Heart right ventricle (tissue), 16 donors: Measurements from ENCODE around the gene S1PR2. TPM values are rescaled to one million over a fixed set of nuclear protein-coding genes. Genes with fewer than 3 reads are reported as not detected.

Experiments used
- ATAC-seq, 8 donors: fragments of 200-7000 bp; cut with Tn5 transposase; one replicate each; pipeline ENCODE4 v1.9.1; 2020; ENCODE audit warnings: mild to moderate bottlenecking in 8 of 8, moderate library complexity in 8 of 8, moderate number of reproducible peaks in 1 of 8
- DNase-seq, 2 donors: peaks; one replicate each; pipeline ENCODE4 v3.0.0-alpha.2; 2020
- H3K27ac ChIP-seq, 10 donors: fragments of 200-600 bp; sonication (generic) in 2 of 10; one replicate each; pipeline versions ENCODE4 v1.5.0 to v1.8.0; 2020 to 2022; ENCODE audit warnings: mild to moderate bottlenecking in 3 of 10
- H3K27me3 ChIP-seq, 7 donors: fragments of 200-600 bp; one replicate each; pipeline ENCODE4 v1.8.0; 2021 to 2022; ENCODE audit warnings: mild to moderate bottlenecking in 2 of 7
- H3K36me3 ChIP-seq, 9 donors: fragments of 200-600 bp; sonication (generic) in 1 of 9; one replicate each; pipeline versions ENCODE4 v1.5.0 to v1.8.0; 2020 to 2022; ENCODE audit warnings: mild to moderate bottlenecking in 2 of 9
- H3K4me1 ChIP-seq, 9 donors: fragments of 200-600 bp; sonication (generic) in 1 of 9; one replicate each; pipeline versions ENCODE4 v1.5.0 to v1.8.0; 2020 to 2022; ENCODE audit warnings: mild to moderate bottlenecking in 4 of 9
- H3K4me3 ChIP-seq, 10 donors: fragments of 200-600 bp; sonication (generic) in 2 of 10; one replicate each; pipeline versions ENCODE4 v1.5.0 to v1.8.0; 2020 to 2022; ENCODE audit warnings: mild to moderate bottlenecking in 7 of 10, moderate library complexity in 2 of 10
- H3K9me3 ChIP-seq, 11 donors: fragments of 200-600 bp in 10 of 11; sonication (generic) in 2 of 11; one replicate each; pipeline versions ENCODE4 v1.5.0 to v1.8.0; 2013 to 2022; ENCODE audit warnings: mild to moderate bottlenecking in 2 of 11, control low read depth in 1 of 11, moderate library complexity in 1 of 11
- CTCF ChIP-seq, 9 donors: fragments of 200-600 bp; sonication (generic) in 2 of 9; IDR thresholded peaks; one replicate each; pipeline versions ENCODE4 v1.5.0 to v1.8.0; 2021 to 2022; ENCODE audit warnings: antibody characterized with exemption in 9 of 9, mild to moderate bottlenecking in 5 of 9, moderate library complexity in 1 of 9
- WGBS, 2 donors: extraction: QIAGEN DNeasy Blood & Tissue Kit; methylation state at CpG; one replicate each; pipeline ENCODE4 v1.1.7; 2013; ENCODE audit warnings: inconsistent platforms in 1 of 2; 5-methylcytosine and 5-hydroxymethylcytosine counted together
- intact Hi-C, 10 donors: fragments of 100-400 bp; cut with DNase I; formaldehyde crosslinking; loops; one replicate each; pipeline versions ENCODE4 v1.11.1 to v1.14.2; 2022
- polyA plus RNA-seq, 2 donors: library from polyadenylated mRNA; stranded (reverse); fragments of 200-250 nt; gene quantifications; one replicate each; pipeline ENCODE4 v1.2.3, GENCODE V29; 2013
- total RNA-seq, 10 donors: library from RNA; stranded (reverse); fragmentation: NEBNext Ultra II Directional in 3 of 10; extraction: Animal tissue kit (Norgen Biotek cat#: 25700) in 3 of 10; gene quantifications; one replicate each; pipeline versions ENCODE4 v1.2.1 to v1.2.4, GENCODE V29; 2021 to 2023
- donor health status: Arrhythmogenic right ventricular cardiomyopathy.
- donor health status: ischemic (EF 13 %, LVEDD 7.1; RV severe dilation, severe dysfunction).
- donor health status: healthy with polysubstance abuse.
- donor health status: DM: no; HTN: yes; CAD: no.
- donor health status: DM: no; HTN: no; CAD: no.
- donor health status: ischemic (EF 25% LVEDD 6.9; RV normal size, moderate dysfunction).
- donor health status: ischemic (EF 25% LVEDD 5.7; RV mildly dilated, moderate dysfunction).
- donor health status: healthy.
- donor health status: DM: yes; HTN: yes; CAD: no.
- donor health status: Ischemic cardiomyopathy.
- donor health status: ischemic (EF 35%, LVEDD 5.7; RV mildly dilated, moderate dysfunction).
- donor health status: nonischemic (EF 11% LVEDD 7.7; RV severe dilation, severe dysfunction).
- donor health status: DM: yes; HTN: yes; CAD: no.
- donor health status: PGD.
- donor health status: ischemic (EF 29% LVEDD 5.4; RV normal size, mild dysfunction).
- donor health status: nonischemic (EF 23%, LVEDD 6.1; RV moderate dilation, normal function).

S1PR2 gene
- total and polyA plus RNA-seq, 12 donors, result 1.8 to 12.2 (median 3.3) TPM

GRCh38 chr19:10228393-10228792, 2.7 kb downstream of the S1PR2 start:
- DNase-seq, result no peak
- no peak for ATAC-seq
- peaks cover 4 to 59% (median 48%) of the 10 kb centered on the region in 9 donors for H3K4me1 ChIP-seq
- H3K27ac ChIP-seq, result peak overlapping the region in 8 of 10 donors; percentile 82 to 99 (median 94)
- peaks cover 0 to 15% (median 6%) of the 10 kb centered on the region in 9 donors for H3K36me3 ChIP-seq
- no peaks in the 10 kb centered on the region for H3K9me3 ChIP-seq
- intact Hi-C loops, result loop anchor here in 2 of 10 donors (2.0 to 5.0 kb wide), 2 partner anchors 22 to 36 kb away; partner anchors contain the start of gene DNMT1 (in 1 of the 2)
- H3K4me3 ChIP-seq, result peak overlapping the region in 1 of 10 donors; percentile 79
- 80 to 88% methylated on average over 5 of the region's 5 CpGs for WGBS, 2 donors
- H3K27me3 ChIP-seq, result peaks cover 0 to 7% (median 0%) of the 10 kb centered on the region in 7 donors
- TF ChIP-seq CTCF (IDR thresholded peaks at IDR 0.05), result no peak

- WGBS, 2 donors, result 64 to 66% methylated on average over 26 to 28 of the region's 28 CpGs
- H3K27ac ChIP-seq, result peak overlapping the region; percentile 52 to 97 (median 80)
Observed at GRCh38 chr19:10227026-10227971, 3.8 kb downstream of the S1PR2 start.

DNA sequence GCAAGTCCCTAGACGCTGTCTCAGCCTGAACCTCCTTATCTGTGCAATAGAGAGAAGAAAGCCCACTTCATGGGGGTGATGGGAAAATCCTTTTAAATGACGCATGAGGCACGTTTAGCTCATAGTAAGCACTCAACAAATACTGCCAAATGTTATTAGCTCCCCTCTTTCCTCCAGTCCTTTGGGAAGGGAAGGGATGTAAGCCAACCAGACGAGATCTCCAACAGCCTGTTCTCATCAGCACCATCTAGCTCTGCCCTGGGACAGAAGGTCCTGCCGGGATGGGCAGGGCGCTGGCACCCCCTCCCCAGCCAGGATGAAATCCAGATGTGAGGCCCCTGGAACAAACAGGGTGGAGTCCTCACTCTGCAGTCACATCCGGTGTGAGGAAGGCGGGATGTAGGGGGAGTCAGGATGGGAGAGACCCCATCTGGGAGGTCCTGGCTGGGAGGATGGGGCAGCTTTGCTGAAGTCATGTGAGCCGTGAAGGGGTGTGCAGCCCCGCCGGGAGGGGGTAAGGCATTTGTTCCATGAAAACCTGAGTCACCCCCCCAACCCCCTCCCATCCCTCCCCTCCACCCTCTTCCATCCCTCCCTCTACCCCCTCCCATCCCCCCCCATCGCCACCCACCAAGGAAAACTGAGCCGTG, 4.6 kb downstream of the S1PR2 start:
- peak; percentile 39 to 78 (median 71) for ATAC-seq
- 33 to 38% methylated on average over 11 to 13 of the region's 13 CpGs for WGBS, 2 donors
- peak overlapping the region in 4 of 10 donors; percentile 18 to 23 (median 20) for H3K4me3 ChIP-seq
- H3K36me3 ChIP-seq, result peaks cover 0 to 30% (median 6%) of the 10 kb centered on the region in 9 donors
- DNase-seq, result peak; percentile 66 to 79
- H3K4me1 ChIP-seq, result peaks cover 4 to 54% (median 46%) of the 10 kb centered on the region in 9 donors
- peak overlapping the region; percentile 52 to 97 (median 80) for H3K27ac ChIP-seq
- intact Hi-C loops, result loop anchor here in 1 of 10 donors (5.0 kb wide), 1 partner anchor 34 kb away; the partner anchor contains the start of gene DNMT1
- peaks cover 0 to 7% (median 0%) of the 10 kb centered on the region in 7 donors for H3K27me3 ChIP-seq
- H3K9me3 ChIP-seq, result no peaks in the 10 kb centered on the region
- TF ChIP-seq CTCF (IDR thresholded peaks at IDR 0.05), result no peak

More at GRCh38 chr19:10227026-10227971, 3.8 kb downstream of the S1PR2 start:
- peak in 6 of 8 donors; percentile 7 to 43 (median 20) for ATAC-seq
- intact Hi-C loops, result loop anchor here in 1 of 10 donors (5.0 kb wide), 1 partner anchor 35 kb away; the partner anchor contains the start of gene DNMT1
- H3K36me3 ChIP-seq, result peaks cover 0 to 24% (median 6%) of the 10 kb centered on the region in 9 donors
- H3K27me3 ChIP-seq, result peaks cover 0 to 7% (median 0%) of the 10 kb centered on the region in 7 donors
- H3K9me3 ChIP-seq, result no peaks in the 10 kb centered on the region
- peaks cover 4 to 59% (median 50%) of the 10 kb centered on the region in 9 donors for H3K4me1 ChIP-seq
- peak overlapping the region in 5 of 10 donors; percentile 18 to 27 (median 22) for H3K4me3 ChIP-seq
- DNase-seq, result peak in 1 of 2 donors; percentile 53
- peak in 3 of 9 donors; percentile 12 to 20 (median 12) for TF ChIP-seq CTCF (IDR thresholded peaks at IDR 0.05)

DNA sequence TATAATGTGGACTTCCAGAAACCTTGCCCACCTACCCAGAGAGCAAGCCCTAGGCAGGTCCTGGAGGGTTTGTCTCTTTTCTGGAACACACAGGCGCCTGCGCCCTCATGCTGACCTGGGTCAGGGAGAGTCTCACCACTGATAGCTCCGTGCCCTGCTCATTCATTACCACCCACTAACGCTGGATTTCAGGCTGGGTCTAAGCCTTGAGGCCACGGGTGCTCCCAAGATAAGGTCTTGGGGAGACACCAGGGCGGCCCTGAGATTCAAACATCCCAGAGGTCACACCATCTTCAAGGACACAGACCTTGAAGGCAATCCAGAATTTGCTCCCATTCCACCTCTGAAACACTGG, 5.1 kb downstream of the S1PR2 start:
- DNase-seq (peak in 1 of 2 donors; percentile 35), ATAC-seq (peak in 1 of 8 donors; percentile 2)
- Histone ChIP-seq H3K4me1 (peaks cover 4 to 51% (median 44%) of the 10 kb centered on the region in 9 donors), H3K27me3 (peaks cover 0 to 7% (median 0%) of the 10 kb centered on the region in 7 donors), H3K4me3 (no peak overlapping the region), H3K27ac (peak overlapping the region; percentile 52 to 97 (median 80)), H3K36me3 (peaks cover 0 to 30% (median 6%) of the 10 kb centered on the region in 9 donors), H3K9me3 (no peaks in the 10 kb centered on the region)
- WGBS, 2 donors, result 70 to 71% methylated on average over 6 of the region's 6 CpGs
- no peak for TF ChIP-seq CTCF (IDR thresholded peaks at IDR 0.05)
- intact Hi-C loops, result loop anchor here in 1 of 10 donors (5.0 kb wide), 1 partner anchor 34 kb away; the partner anchor contains the start of gene DNMT1
